Activated CD8-positive, alpha-beta memory T cell treated with anti-CD3 and anti-CD28 coated beads for 24 hours (primary cell): ENCODE measurements around the gene PLA2G1B.
"Not testable (repeated sequence)": the region's sequence is repeated elsewhere in the genome, so short reads cannot be mapped to it uniquely, and the experiment has no call there.

Experiments used
- DNase-seq: peaks from one replicate; pipeline ENCODE4 v3.0.0-alpha.2; 2020

Gene PLA2G1B

DNA sequence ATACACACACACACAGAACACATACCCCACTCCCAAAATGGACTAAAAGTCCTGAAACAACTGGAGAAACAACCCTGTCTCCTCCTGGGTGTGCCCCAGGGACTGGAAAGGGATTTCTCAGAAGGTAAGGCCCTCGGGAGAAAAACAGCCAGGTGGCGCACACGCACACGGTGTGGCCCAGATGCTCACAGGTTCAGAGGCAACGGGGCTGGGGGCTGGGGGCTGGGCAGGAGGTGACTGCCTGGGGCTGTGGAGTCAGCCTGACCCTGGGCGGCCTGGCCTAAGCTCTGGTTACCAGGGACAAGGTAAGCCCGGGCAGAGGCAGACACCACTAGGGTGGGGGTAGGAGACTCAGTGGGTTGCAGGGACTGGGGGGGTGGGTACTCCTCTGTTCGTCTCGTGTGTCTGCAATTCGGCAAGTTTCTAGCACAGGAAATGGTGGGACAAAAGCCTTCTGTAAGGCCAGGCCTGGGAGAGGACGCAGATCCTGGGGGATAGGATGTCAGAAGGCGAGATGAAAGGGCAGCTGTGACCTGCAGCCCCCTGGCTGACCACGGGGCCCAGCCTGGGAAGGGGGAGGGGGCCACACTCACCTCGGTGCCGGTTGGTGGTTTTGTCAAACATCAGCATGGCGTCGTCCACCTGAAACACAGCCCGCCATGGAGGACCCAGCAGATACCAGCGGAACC, 31.0 kb upstream of the PLA2G1B start:
- DNase-seq = no peak

DNA sequence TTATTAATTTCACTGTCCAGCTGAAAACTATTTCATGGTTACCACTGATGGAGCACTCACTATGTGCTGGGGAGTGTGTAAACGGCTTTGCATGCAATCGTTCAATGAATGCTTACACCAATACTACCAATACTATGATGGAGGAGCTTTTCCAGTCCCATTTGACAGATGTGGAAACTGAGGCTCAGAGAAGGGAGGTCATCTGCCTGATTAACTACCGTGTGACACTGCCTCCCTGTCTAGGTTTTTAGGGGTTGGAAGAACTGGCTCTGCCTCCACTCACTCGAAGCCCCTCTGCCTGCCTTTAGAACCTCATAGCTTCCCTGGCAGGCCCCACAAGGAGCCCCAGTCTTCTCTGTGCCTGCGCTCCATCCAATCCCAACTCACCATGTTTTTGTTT, 29.5 kb upstream of the PLA2G1B start:
- DNase-seq = no peak

- DNase-seq = peak; percentile 89
Measured at GRCh38 chr12:120356567-120357030, 29.0 kb upstream of the PLA2G1B start.

DNA sequence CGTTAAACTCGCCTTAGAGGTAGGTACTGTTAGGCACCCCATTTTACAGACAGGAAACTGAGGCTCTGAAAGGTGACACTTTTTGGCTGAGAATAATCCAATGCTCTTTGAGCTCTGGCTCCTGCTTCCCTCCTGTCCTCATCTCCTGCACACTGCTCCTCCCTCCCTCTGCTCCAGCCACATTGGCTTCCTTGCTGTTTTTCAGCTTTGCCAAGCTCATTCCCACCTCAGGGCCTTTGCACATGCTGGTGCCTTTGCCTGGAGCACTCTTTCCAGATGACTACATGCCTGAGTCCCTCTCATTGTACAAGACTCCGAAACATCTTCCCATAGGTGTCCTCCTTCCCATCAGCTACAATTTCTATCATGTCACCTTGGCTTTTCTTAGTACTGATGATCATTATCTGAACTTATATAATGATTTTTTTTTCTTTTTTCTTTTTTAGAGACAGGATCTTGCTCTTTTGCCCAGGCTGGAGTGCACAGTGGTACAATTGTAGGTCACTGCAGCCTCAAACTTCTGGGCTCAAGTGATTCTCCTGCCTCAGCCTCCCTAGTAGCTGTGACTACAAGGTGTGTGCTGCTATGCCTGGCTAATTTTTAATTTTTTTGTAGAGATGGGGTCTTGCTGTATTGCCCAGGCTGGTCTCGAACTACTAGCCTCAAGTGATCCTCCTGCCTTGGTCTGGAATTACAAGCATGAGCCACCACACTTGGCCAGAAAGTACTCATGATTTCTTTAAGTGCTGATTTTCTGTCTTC, 26.2 kb upstream of the PLA2G1B start:
- DNase-seq = no peak

DNA sequence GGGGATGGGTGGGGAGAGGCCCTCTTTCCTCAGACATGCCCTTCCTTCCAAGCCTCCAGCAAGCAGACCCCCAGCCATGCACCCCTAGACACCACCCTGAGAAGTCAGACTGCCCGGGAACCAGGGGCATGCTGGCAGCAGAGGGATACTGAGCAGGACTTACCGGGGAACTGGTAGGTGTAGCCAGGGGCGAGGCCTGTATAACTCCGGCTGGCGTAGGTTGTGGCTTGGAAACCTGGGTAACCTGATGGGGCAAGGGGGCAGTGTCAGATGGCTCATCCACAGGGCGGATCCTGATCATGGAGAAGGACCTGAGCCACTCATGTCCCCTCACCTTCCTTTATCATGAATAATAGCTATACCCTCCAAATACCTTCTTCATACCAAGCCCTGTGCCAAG, 25.6 kb upstream of the PLA2G1B start:
- DNase-seq = no peak

DNA sequence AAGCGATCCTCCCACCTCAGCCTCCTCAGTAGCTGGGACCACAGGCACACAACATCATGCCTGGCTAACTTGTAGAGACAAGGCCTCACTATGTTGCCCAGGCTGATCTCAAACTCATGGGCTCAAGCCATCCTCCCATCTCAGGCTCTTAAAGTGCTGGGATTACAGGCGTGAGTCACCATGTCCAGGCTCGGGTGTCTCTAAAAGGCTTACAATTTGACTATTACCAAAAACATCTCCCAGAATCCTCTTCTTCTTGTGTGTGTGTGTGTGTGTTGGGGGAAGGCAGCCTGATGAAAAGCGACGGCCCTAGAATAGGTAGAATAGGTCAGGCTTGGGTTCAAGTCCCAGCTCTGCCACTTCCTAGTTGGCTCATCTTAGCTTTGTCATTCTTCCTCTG, 24.5 kb upstream of the PLA2G1B start:
- DNase-seq = no peak

DNA sequence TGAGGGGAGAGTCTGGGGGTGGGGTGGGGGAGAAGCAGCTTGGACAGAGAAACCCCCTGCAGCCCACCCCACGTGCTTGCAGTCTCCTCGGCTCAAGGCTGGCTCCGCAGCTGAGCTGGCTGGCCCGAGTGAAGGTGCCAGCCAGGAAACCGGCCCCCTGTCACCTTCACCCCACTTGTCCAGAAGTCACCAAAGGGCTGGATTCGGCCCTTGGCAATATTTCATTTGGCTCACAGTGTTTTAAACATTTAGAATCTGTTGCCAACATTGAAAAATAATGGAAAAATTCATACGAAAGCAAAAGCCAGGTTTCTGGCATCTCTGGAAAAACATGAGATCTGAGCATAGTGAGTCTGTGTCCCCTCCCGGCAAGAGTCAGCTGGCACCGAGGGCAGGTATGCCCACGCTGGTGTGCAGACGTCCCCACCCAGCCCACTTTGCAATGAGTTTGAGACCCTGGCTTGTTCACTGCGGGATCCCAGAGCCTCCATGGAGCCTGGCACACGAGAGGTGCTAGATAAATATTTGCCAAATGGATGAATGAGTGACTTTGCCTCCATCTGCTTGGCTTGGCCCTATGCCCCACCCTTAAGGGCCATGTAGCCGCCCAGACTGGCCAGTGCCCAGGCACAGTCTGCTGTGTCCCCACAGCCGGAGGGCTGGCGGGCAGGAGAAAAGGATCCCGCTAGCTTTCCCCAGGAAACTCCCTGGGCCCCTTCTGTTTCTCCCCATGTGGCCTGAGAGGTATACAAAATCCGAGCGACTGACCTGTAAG, 23.2 kb upstream of the PLA2G1B start:
- DNase-seq = no peak

GRCh38 chr12:120347766-120348165, 20.2 kb upstream of the PLA2G1B start:
- DNase-seq = no peak

- no peak for DNase-seq
Measured at GRCh38 chr12:120346681-120347080, 19.1 kb upstream of the PLA2G1B start.

- DNase-seq = no peak
Measured at GRCh38 chr12:120346031-120346430, 18.5 kb upstream of the PLA2G1B start.

DNA sequence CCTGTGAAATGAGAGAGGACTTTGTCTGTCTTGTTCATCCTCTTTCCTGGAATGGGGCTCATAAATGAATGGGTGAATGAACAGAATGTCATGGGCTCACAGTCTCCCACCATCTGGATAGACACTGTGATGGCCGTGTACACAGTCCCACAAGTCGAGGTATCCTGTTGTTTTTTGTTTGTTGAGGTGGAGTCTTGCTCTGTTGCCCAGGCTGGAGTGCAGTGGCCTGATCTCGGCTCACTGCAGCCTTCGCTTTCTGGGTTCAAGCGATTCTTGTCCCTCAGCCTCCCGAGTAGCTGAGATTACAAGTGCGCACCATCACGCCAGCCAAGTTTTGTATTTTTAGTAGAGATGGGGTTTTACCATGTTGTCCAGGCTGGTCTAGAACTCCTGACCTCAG, 16.1 kb upstream of the PLA2G1B start:
- DNase-seq = no peak

DNA sequence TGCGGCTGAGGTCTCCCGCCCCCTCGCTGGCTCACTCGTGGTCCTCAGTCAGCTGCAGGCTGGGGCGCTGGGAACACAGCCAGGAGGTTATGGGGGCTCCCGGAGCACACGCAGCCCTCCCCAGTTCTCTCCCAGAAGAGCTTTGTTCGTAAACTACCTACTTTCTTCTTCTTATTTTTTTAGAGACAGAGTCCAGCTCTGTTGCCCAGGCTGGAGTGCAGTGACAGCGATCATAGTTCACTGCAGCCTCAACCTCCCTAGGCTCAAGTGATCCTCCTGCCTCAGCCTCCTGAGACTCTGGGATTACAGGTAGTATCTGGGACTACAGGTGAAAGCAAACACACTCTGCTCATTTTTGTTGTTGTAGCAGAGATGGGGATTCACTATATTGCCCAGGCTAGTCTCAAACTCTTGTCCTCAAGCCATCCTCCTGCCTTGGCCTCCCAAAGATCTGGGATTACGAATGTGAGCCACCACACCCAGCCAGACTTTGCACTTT, 15.5 kb upstream of the PLA2G1B start:
- no peak for DNase-seq

DNA sequence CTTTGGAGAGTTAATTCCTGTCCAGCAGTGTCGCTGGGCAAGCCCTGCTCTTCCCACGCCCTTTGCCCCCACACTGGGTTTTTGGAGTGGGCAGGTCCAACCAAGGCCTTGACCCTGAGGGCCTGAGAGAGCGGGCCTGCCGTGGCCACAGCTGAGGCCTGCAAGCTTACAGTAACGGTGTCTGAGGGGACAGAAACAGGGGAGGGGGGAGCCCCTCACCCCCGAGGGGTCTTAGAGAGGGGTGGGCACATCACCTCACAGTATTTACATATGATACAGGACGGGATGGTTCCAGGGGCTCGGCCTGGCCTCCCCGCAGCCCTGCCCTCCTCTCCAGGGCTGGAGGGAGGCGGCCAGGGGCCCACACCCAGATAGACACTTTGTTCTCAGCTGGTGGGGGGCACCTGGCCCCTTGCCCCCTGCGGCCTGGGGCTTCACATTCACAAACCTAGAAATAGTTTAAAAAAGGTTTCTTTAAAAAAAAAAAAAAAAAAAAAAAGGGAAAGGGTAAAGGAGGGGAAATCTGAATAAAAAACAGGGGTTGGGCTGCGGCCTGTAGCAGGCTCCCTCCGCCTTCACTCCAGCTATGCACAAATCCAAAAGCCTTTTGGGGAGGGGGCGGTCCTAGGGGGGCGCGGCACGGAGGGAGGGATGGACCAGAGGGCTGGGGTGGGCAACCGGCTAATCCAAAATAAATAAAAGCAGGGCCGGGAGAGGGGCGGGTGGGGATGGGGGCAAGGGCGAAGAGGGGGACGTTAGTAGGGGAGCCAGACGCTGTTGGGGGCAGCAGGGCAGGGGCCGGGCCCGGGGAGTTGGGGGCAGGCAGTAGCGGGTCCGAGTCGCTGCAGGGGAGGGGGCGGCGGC, 14.8 kb upstream of the PLA2G1B start:
- no peak for DNase-seq

- DNase-seq = no peak
Measured at GRCh38 chr12:120339256-120339655, 11.7 kb upstream of the PLA2G1B start.

DNA sequence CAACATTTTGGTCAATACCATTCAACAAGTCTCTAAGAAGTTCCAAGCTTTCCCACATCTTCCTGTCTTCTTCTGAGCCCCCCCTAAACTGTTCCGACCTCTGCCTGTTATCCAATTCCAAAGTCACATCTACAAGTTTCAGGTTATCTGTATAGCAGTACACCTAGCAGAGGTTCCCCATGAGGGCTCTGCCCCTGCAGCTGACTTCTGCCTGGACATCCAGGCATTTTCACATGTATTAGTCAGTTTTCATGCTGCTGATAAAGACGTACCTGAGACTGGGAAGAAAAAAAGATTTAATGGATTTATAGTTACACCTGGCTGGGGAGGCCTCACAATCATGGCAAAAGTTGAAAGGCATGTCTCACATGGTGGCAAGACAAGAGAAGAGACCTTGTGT, 10.2 kb upstream of the PLA2G1B start:
- no peak for DNase-seq

- DNase-seq = not testable (repeated sequence)
Measured at GRCh38 chr12:120336392-120336791, 8.8 kb upstream of the PLA2G1B start.

GRCh38 chr12:120335447-120335846, 7.9 kb upstream of the PLA2G1B start:
- peak; percentile 69 for DNase-seq

GRCh38 chr12:120332523-120332922, 4.9 kb upstream of the PLA2G1B start:
- DNase-seq = no peak

GRCh38 chr12:120332041-120332440, 4.5 kb upstream of the PLA2G1B start:
- no peak for DNase-seq

GRCh38 chr12:120331390-120331789, 3.8 kb upstream of the PLA2G1B start:
- no peak for DNase-seq

- no peak for DNase-seq
Measured at GRCh38 chr12:120328228-120328627, 649 bp upstream of the PLA2G1B start.

GRCh38 chr12:120324841-120325417, 2.6 kb downstream of the PLA2G1B start:
- DNase-seq = no peak
